MM.1S (cell line): Measurements from ENCODE around the gene BCO1.

ENCODE experiments used
- CTCF ChIP-seq: fragments of 300-600 bp; sonication (generic); IDR thresholded peaks from 2 replicates; pipeline ENCODE4 v1.5.1; 2016; ENCODE audit warnings: antibody characterized with exemption, low read length, mixed read lengths
- EZH2 ChIP-seq: fragments of 300-600 bp; sonication (generic); optimal IDR thresholded peaks from 2 replicates; pipeline ENCODE3; 2017; ENCODE audit warnings: low read depth, mild to moderate bottlenecking, antibody characterized with exemption, low read length, mixed read lengths
- EZH2phosphoT487 ChIP-seq: fragments of 300-600 bp; sonication (generic); IDR thresholded peaks from 2 replicates; pipeline ENCODE4 v1.6.1; 2018; ENCODE audit warnings: antibody characterized with exemption, low read length

DNA sequence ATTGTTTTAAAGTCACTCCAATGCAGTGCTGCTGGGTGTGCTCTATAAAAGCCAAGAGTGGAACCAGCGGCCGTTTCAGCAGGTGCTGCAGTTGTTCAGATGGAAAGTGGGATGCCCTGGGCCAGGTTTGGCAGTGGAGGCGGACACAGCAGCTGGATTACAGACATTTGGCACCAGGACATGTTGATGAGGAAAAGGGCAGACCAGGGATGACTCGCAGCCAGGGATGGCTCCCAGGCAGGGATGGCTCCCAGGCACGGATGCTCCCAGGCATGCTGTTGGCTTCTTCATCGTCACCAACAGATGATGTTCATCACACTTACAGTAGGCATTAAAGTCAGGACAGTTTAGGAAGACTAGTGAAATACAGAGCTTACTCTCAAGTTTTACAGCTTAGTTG is 86.3 kb downstream of the BCO1 start:
- TF ChIP-seq CTCF (no peak), EZH2 (no peak), EZH2phosphoT487 (no peak)
